D721Med (cell line): ENCODE results near the gene CRYZL1.
"Not testable (repeated sequence)": the region's sequence is repeated elsewhere in the genome, so short reads cannot be mapped to it uniquely, and the experiment has no call there.

Experiments used
- DNase-seq: peaks from one replicate; pipeline ENCODE4 v3.0.0; 2011; ENCODE audit warnings: low spot score; ENCODE audit not compliant: insufficient read length
- FAIRE-seq: peaks from 2 replicates; lab custom pipeline; 2011; peaks lifted over from hg19 to GRCh38; lab: Jason Lieb, UNC
- TF ChIP-seq, protein P1 (sequence below): IDR thresholded peaks from 2 replicates; pipeline ENCODE4 v1.5.1; 2012; ENCODE audit warnings: mild to moderate bottlenecking, control low read depth; ENCODE audit not compliant: insufficient read depth; ENCODE audit errors: missing control alignments

The CRYZL1 gene

GRCh38 chr21:33622253-33622652 lies 19.3 kb downstream of the CRYZL1 start:
- no peak for FAIRE-seq
- TF ChIP-seq, protein P1, sequence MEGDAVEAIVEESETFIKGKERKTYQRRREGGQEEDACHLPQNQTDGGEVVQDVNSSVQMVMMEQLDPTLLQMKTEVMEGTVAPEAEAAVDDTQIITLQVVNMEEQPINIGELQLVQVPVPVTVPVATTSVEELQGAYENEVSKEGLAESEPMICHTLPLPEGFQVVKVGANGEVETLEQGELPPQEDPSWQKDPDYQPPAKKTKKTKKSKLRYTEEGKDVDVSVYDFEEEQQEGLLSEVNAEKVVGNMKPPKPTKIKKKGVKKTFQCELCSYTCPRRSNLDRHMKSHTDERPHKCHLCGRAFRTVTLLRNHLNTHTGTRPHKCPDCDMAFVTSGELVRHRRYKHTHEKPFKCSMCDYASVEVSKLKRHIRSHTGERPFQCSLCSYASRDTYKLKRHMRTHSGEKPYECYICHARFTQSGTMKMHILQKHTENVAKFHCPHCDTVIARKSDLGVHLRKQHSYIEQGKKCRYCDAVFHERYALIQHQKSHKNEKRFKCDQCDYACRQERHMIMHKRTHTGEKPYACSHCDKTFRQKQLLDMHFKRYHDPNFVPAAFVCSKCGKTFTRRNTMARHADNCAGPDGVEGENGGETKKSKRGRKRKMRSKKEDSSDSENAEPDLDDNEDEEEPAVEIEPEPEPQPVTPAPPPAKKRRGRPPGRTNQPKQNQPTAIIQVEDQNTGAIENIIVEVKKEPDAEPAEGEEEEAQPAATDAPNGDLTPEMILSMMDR = no peak
- no peak for DNase-seq

GRCh38 chr21:33619726-33620125 lies 21.8 kb downstream of the CRYZL1 start:
- DNase-seq (no peak), FAIRE-seq (no peak)
- TF ChIP-seq, protein P1 = no peak

- DNase-seq (no peak), FAIRE-seq (no peak)
- TF ChIP-seq, protein P1 = no peak
Observed at GRCh38 chr21:33618407-33618806, 23.1 kb downstream of the CRYZL1 start.

DNA sequence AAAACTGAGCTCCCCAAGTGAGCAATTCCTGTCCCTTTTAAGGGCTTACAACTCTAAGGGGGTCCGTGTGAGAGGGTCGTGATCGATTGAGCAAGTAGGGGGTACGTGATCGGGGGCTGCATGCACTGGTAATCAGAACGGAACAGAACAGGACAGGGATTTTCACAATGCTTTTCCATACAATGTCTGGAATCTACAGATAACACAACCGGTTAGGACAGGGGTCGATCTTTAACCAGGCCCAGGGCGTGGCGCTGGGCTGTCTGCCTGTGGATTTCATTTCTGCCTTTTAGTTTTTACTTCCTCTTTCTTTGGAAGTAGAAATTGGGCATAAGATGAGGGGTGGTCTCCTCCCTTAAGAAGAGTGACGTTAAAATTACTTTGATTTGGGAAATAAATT lies 24.0 kb downstream of the CRYZL1 start:
- FAIRE-seq, DNase-seq: not testable (repeated sequence)

DNA sequence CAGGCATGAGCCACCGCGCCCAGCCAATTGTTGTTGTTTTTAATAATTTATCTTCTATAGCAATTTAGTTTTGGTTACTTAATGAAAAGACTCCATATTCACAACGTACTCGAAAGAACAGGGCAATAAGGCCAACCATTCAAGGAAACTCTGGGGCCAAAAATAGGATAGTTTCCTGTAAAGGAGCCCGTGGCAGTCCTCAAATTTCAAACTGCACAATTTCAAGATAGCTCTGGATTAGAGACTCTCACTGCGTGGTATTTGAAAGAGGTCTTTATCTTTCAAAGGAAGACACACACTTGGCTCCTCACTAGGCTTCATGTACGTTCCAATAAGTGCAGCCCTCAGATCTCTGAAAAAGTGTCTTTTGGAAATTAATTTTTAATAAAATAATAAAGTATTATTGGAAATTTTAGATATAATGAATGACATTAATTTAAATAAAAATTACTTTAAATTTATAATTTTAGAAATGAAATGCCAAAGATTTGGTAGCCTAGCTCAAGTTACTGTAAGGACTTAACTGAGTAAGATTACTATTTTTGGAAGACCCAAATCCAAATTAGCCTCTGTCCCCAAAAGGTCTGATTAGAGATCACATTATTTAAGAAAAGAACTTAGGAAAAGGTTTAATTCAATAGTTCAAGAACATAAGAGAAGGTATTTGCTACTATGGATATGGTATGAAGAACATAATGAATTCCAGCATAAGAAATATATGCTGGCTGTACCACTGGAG lies 30.4 kb downstream of the CRYZL1 start:
- FAIRE-seq (no peak), DNase-seq (no peak)
- TF ChIP-seq, protein P1 = no peak

GRCh38 chr21:33608559-33608958 lies 33.0 kb downstream of the CRYZL1 start:
- DNase-seq (no peak), FAIRE-seq (no peak)
- TF ChIP-seq, protein P1 = no peak

DNA sequence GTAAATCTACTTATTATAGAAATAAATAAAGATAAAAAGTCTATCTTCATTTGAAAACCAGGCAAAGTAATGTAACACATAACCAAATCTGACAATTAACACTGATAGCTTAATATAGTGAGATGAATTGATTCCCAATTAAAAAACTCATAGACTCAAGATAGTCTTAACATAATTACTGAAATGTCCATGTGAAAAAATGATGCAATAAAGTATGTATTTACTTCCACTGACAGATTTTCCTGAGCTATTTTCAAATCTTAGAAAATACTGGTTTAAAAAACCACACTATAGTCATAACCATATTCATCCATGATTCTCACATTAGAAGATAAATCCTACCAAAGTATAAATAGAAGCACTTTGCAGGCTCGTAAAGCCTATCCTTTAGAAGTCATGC lies 43.5 kb downstream of the CRYZL1 start:
- TF ChIP-seq, protein P1 = no peak
- DNase-seq (no peak), FAIRE-seq (peak; percentile 6)
